ENCODE data around the gene JARID2. TPM values are rescaled to one million over a fixed set of nuclear protein-coding genes. Genes with fewer than 3 reads are reported as not detected.

JARID2 gene
- total RNA-seq, 3 donors from 2014 or later = 10.6 to 11.8 (median 11.4) TPM

DNA sequence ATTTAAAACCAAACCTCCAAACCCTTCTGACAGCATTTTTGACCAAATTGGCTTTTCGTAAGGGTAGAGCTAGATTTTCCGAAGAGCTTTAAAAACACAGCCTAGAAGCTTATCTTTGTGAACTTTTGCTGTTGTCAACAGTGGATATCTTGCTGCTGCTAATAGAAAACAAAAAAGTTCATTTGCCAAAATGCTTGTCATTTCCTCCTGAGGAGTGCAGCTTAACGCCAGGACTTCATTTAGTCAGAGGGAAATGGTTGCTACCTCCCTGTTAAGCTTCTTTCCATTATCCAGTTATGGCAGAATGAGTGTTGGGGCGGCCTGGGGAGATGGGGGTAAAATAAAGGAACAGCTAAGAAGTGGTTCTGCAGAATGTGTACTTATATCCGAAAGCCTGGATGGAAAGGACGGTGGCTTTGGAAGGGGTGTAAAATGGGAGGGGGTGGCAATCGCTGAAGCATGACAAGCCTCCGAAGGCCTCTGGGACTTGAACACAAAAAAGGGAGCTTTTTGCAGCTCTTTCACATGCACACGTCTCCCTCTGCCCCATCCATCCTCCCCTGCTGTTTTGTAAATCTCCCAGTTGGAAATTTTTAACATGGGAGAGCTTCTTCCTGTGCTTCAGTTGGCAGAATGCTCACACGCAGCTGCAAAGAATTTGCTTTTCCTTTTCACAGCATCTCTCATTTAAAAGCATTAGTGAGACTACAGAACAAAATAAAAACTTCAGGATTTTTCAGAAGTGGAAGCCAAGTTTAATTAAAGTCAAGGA, 22.5 kb downstream of the JARID2 start:
- intact Hi-C loops (cut with DNase I, micrococcal nuclease) = no loop called here
- no peak for DNase-seq
- no peak overlapping the region for H3K4me3 ChIP-seq
- no peak for ATAC-seq
- H3K4me1 ChIP-seq (ENCODE audit: low read depth) = peaks cover 34% of the 10 kb centered on the region
- TF ChIP-seq, protein P1, sequence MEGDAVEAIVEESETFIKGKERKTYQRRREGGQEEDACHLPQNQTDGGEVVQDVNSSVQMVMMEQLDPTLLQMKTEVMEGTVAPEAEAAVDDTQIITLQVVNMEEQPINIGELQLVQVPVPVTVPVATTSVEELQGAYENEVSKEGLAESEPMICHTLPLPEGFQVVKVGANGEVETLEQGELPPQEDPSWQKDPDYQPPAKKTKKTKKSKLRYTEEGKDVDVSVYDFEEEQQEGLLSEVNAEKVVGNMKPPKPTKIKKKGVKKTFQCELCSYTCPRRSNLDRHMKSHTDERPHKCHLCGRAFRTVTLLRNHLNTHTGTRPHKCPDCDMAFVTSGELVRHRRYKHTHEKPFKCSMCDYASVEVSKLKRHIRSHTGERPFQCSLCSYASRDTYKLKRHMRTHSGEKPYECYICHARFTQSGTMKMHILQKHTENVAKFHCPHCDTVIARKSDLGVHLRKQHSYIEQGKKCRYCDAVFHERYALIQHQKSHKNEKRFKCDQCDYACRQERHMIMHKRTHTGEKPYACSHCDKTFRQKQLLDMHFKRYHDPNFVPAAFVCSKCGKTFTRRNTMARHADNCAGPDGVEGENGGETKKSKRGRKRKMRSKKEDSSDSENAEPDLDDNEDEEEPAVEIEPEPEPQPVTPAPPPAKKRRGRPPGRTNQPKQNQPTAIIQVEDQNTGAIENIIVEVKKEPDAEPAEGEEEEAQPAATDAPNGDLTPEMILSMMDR (IDR thresholded peaks at IDR 0.05) = no peak
- H3K9me3 ChIP-seq = no peaks in the 10 kb centered on the region
- no peaks in the 10 kb centered on the region for H3K36me3 ChIP-seq (ENCODE audit: low read depth)

DNA sequence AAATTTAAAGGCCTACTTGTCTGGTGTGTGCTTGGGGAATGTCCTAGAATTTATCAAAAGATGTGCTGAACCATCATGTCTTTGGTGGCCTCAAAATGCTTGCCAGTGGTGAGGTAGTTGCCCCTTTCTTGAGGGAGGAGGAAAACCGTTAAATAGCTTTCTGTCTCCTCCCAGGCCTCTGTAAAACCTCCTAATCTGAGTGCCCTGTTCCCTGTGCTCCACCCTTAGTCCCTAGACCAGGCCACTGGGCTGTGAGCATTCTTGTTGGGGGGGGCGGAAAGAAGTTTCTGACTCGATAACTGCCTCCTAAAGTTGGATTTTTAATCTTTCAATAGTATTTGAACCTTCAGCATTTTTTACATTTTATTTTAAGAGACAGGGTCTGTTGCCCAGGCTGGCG, 23.1 kb downstream of the JARID2 start:
- Histone ChIP-seq H3K9me3 (no peaks in the 10 kb centered on the region), H3K36me3 (ENCODE audit: low read depth) (no peaks in the 10 kb centered on the region), H3K4me1 (ENCODE audit: low read depth) (peaks cover 29% of the 10 kb centered on the region), H3K4me3 (no peak overlapping the region)
- intact Hi-C loops (cut with DNase I, micrococcal nuclease) = no loop called here
- ATAC-seq (no peak), DNase-seq (no peak)
- TF ChIP-seq, protein P1 (IDR thresholded peaks at IDR 0.05) = no peak

DNA sequence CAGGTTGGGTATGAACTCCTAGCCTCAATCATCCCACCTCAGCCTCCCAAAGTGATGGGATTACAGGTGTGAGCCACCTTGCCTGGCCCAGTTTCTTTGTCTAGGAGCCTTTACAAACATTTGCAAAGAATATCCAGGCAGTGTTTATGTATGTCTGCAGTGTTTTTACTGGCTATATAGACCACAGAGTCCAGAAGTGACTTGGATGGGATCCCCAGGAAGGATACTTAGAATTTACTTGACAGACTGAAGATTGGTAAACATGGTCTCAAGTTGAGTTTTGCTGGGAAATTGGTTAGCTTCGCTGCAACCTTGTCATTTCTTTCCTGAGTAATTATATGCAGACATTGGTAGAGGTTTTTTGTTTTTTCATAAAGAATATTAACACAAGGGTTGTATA, 23.8 kb downstream of the JARID2 start:
- no peaks in the 10 kb centered on the region for H3K36me3 ChIP-seq (ENCODE audit: low read depth)
- intact Hi-C loops (cut with DNase I, micrococcal nuclease) = no loop called here
- no peak for DNase-seq
- no peak for ATAC-seq
- H3K9me3 ChIP-seq = no peaks in the 10 kb centered on the region
- H3K4me1 ChIP-seq (ENCODE audit: low read depth) = peaks cover 28% of the 10 kb centered on the region
- TF ChIP-seq, protein P1 (IDR thresholded peaks at IDR 0.05) = no peak
- H3K4me3 ChIP-seq = no peak overlapping the region

DNA sequence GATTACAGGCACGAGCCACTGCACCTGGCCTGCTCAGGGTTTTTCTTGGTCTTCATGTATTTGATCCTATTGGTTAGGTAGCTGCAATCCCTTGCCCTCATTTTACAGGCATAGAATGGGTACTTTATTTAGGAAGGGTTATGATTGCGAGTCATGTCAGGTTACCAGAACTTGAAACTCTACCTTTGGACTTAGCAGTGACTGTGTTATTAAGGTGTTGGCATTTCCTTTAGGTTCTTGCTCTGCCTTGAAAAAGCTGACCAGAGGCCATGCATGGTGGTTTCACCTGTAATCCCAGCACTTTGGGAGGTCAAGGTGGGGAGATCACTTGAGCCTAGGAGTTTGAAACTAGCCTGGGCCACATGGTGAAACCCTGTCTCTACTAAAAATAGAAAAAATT, 24.5 kb downstream of the JARID2 start:
- no peaks in the 10 kb centered on the region for H3K9me3 ChIP-seq
- ATAC-seq = peak; percentile 76
- no peak overlapping the region for H3K4me3 ChIP-seq
- DNase-seq = no peak
- H3K36me3 ChIP-seq (ENCODE audit: low read depth) = no peaks in the 10 kb centered on the region
- TF ChIP-seq, protein P1 (IDR thresholded peaks at IDR 0.05) = no peak
- intact Hi-C loops (cut with DNase I, micrococcal nuclease) = no loop called here
- H3K4me1 ChIP-seq (ENCODE audit: low read depth) = peaks cover 20% of the 10 kb centered on the region

DNA sequence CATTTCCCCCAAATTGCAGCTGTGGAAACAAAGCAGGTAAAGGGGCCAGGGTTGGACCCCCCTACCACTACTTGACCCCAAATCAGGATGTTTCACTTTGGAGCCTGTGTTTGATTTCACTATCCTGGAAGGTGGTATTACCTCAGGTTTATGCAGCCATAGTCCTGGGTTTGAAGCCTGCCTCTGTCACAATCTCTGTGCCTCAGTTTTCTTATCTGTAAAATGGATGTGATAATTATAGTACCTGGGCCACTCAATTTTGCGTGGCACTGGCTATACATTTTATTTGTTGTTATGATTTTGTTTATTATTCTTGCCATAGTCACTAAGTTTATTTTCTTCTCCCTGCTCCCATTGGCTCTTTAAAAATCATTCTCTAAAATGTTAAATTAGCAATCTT, 26.7 kb downstream of the JARID2 start:
- TF ChIP-seq, protein P1 (IDR thresholded peaks at IDR 0.05) = no peak
- DNase-seq (no peak), ATAC-seq (no peak)
- Histone ChIP-seq H3K4me1 (ENCODE audit: low read depth) (peaks cover 8% of the 10 kb centered on the region), H3K9me3 (no peaks in the 10 kb centered on the region), H3K4me3 (no peak overlapping the region), H3K36me3 (ENCODE audit: low read depth) (no peaks in the 10 kb centered on the region)
- intact Hi-C loops (cut with DNase I, micrococcal nuclease) = no loop called here

Data from mucosa of descending colon (tissue), 3 donors.